GM12878 (cell line): ENCODE data around the gene MCM3. TPM values are rescaled to one million over a fixed set of nuclear protein-coding genes. Genes with fewer than 3 reads are reported as not detected.

ENCODE experiments used
- ATF2 ChIP-seq: IDR thresholded peaks from 2 replicates; pipeline ENCODE4 v1.6.1; 2012; ENCODE audit warnings: low read length, inconsistent platforms
- ATF3 ChIP-seq: IDR thresholded peaks from 2 replicates; pipeline ENCODE4 v1.6.1; 2011; ENCODE audit warnings: low read depth, mild to moderate bottlenecking, low read length, moderate library complexity, borderline replicate concordance; ENCODE audit errors: extremely low read depth
- BCL3 ChIP-seq: IDR thresholded peaks from 2 replicates; pipeline ENCODE4 v1.6.1; 2011; ENCODE audit warnings: borderline replicate concordance, low read depth, mild to moderate bottlenecking, moderate library complexity, low read length; ENCODE audit not compliant: insufficient read depth, poor library complexity, severe bottlenecking
- BCLAF1 ChIP-seq: fragments of 450-650 bp; IDR thresholded peaks from 2 replicates; pipeline ENCODE4 v1.6.1; 2017; ENCODE audit warnings: antibody characterized with exemption, mild to moderate bottlenecking, moderate library complexity
- CEBPZ ChIP-seq: fragments of 150-350 bp; IDR thresholded peaks from 2 replicates; pipeline ENCODE4 v1.6.1; 2016; ENCODE audit warnings: low read depth, low read length
- FOXK2 ChIP-seq: fragments of 450-650 bp; IDR thresholded peaks from 2 replicates; pipeline ENCODE4 v1.6.1; 2017; ENCODE audit warnings: mild to moderate bottlenecking, moderate library complexity
- IKZF1 ChIP-seq: fragments of 450-650 bp; conservative IDR thresholded peaks from 2 replicates; pipeline ENCODE4 v1.6.1; 2017; ENCODE audit warnings: antibody characterized with exemption, mild to moderate bottlenecking
- JUNB ChIP-seq: IDR thresholded peaks from 2 replicates; pipeline ENCODE4 v1.6.1; 2016; ENCODE audit warnings: antibody characterized with exemption, mild to moderate bottlenecking
- MEF2B ChIP-seq: fragments of 450-650 bp; IDR thresholded peaks from 2 replicates; pipeline ENCODE4 v1.6.1; 2018; ENCODE audit warnings: mild to moderate bottlenecking, moderate library complexity; ENCODE audit not compliant: partially characterized antibody, poor library complexity, severe bottlenecking
- NFYA ChIP-seq: IDR thresholded peaks from 2 replicates; pipeline ENCODE4 v1.6.1; 2011; ENCODE audit warnings: low read depth, mild to moderate bottlenecking, low read length, improper control_type of control experiment, borderline replicate concordance
- PKNOX1 ChIP-seq: fragments of 450-650 bp; IDR thresholded peaks from 2 replicates; pipeline ENCODE4 v1.6.1; 2016; ENCODE audit warnings: mild to moderate bottlenecking
- RAD51 ChIP-seq: fragments of 450-650 bp; IDR thresholded peaks from 2 replicates; pipeline ENCODE4 v1.6.1; 2016; ENCODE audit warnings: moderate library complexity, mild to moderate bottlenecking, inconsistent platforms
- STAT1 ChIP-seq: fragments of 450-650 bp; conservative IDR thresholded peaks from 2 replicates; pipeline ENCODE4 v1.6.1; 2014; ENCODE audit warnings: antibody characterized with exemption, mild to moderate bottlenecking
- USF2 ChIP-seq: IDR thresholded peaks from 2 replicates; pipeline ENCODE4 v1.6.1; 2011; ENCODE audit warnings: low read depth, low read length, improper control_type of control experiment, borderline replicate concordance
- WRNIP1 ChIP-seq: IDR thresholded peaks from 2 replicates; pipeline ENCODE4 v1.6.1; 2011; ENCODE audit warnings: low read depth, low read length, improper control_type of control experiment, borderline replicate concordance
- ZNF24 ChIP-seq: fragments of 450-650 bp; IDR thresholded peaks from 2 replicates; pipeline ENCODE4 v1.6.1; 2017; ENCODE audit warnings: antibody characterized with exemption, mild to moderate bottlenecking
- polyA plus RNA-seq, 11 experiments: library from polyadenylated mRNA; depleted of rRNA in 4 of 11; unstranded in 6 of 11; stranded (reverse) in 5 of 11; fragments of >200 nt; fragmentation: Nextera tagmentation in 4 of 11; fragmentation: Illumina TruSeq in 1 of 11; extraction: Ambion mirVana in 4 of 11; extraction: Trizol in 1 of 11; gene quantifications; 1 replicate in 1 of 11; 2 replicates in 10 of 11; pipeline versions ENCODE4 v1.2.1 to v1.2.3, GENCODE V29; 2011 to 2016; ENCODE audit warnings: inconsistent platforms in 2 of 11, missing spikeins in 2 of 11, low read depth in 1 of 11
- total RNA-seq, 4 experiments: library from RNA; depleted of rRNA in 3 of 4; stranded (reverse); fragments of >200 nt in 3 of 4; fragmentation: Illumina TruSeq in 1 of 4; extraction: Trizol in 1 of 4; gene quantifications; 2 replicates each; pipeline versions ENCODE4 v1.2.1 to v1.2.3, GENCODE V29; 2013 to 2021

The MCM3 gene
- total and polyA plus RNA-seq, 10 of the 15 experiments (the other 5 are each of a cell fraction or from before 2014, with no cell fraction given): 74.1 to 265 (median 214) TPM

GRCh38 chr6:52285177-52286068 is 881 bp upstream of the MCM3 start (continued):
- TF ChIP-seq PKNOX1: no peak
- TF ChIP-seq IKZF1: no peak
- no peak for TF ChIP-seq FOXK2
- TF ChIP-seq RAD51: 0 out of 2 replicates have a peak, but pooled peaks have one; percentile 20
- no peak for TF ChIP-seq ATF3
- TF ChIP-seq BCLAF1: no peak
- TF ChIP-seq BCL3: no peak
- TF ChIP-seq ATF2: 0 out of 2 replicates have a peak, but pooled peaks have one; percentile 18
- TF ChIP-seq ZNF24: no peak
- TF ChIP-seq USF2: no peak
- no peak for TF ChIP-seq STAT1
- no peak for TF ChIP-seq WRNIP1
- peak; percentile 60 for TF ChIP-seq MEF2B
- TF ChIP-seq CEBPZ: no peak
- no peak for TF ChIP-seq JUNB
- TF ChIP-seq NFYA: no peak
